Effector memory CD4-positive, alpha-beta T cell (primary cell): ENCODE results near the gene FRYL.
"Not testable (repeated sequence)": the region's sequence is repeated elsewhere in the genome, so short reads cannot be mapped to it uniquely, and the experiment has no call there.

ENCODE experiments used
- DNase-seq, 3 donors: peaks; one replicate each; pipeline ENCODE4 v3.0.0-alpha.2; 2020
- H3K27ac ChIP-seq: 2 replicates; pipeline ENCODE4 v1.7.0; 2013; ENCODE audit warnings: mild to moderate bottlenecking, low read length, moderate library complexity; ENCODE audit not compliant: insufficient read depth, poor library complexity, severe bottlenecking
- H3K27me3 ChIP-seq: replicated peaks from 2 replicates; pipeline ENCODE4 v1.7.0; 2013; ENCODE audit warnings: mild to moderate bottlenecking, low read length; ENCODE audit not compliant: insufficient read depth, control insufficient read depth, poor library complexity, severe bottlenecking
- H3K36me3 ChIP-seq: 2 replicates; pipeline ENCODE4 v1.7.0; 2013; ENCODE audit warnings: mild to moderate bottlenecking, low read length, moderate library complexity; ENCODE audit not compliant: control insufficient read depth, insufficient read depth
- H3K4me1 ChIP-seq: 2 replicates; pipeline ENCODE4 v1.7.0; 2013; ENCODE audit warnings: low read length, mild to moderate bottlenecking; ENCODE audit not compliant: control insufficient read depth, insufficient read depth, poor library complexity, severe bottlenecking
- H3K4me3 ChIP-seq: 2 replicates; pipeline ENCODE4 v1.7.0; 2013; ENCODE audit warnings: low read length, low read depth, mild to moderate bottlenecking; ENCODE audit not compliant: insufficient read depth, poor library complexity, severe bottlenecking
- H3K9me3 ChIP-seq: 2 replicates; pipeline ENCODE4 v1.7.0; 2013; ENCODE audit warnings: mild to moderate bottlenecking, low read length, moderate library complexity; ENCODE audit not compliant: control insufficient read depth

The FRYL gene

GRCh38 chr4:48801016-48801715 is 21.1 kb upstream of the FRYL start:
- no peak for DNase-seq
- no peaks in the 10 kb centered on the region for H3K4me1 ChIP-seq
- no peaks in the 10 kb centered on the region for H3K27me3 ChIP-seq
- no peaks in the 10 kb centered on the region for H3K9me3 ChIP-seq
- H3K36me3 ChIP-seq: no peaks in the 10 kb centered on the region
- no peak overlapping the region for H3K4me3 ChIP-seq
- no peak overlapping the region for H3K27ac ChIP-seq

GRCh38 chr4:48800155-48800554 is 20.1 kb upstream of the FRYL start:
- H3K9me3 ChIP-seq, H3K36me3 ChIP-seq, H3K4me3 ChIP-seq, H3K27me3 ChIP-seq, H3K27ac ChIP-seq, H3K4me1 ChIP-seq, DNase-seq: not testable (repeated sequence)

DNA sequence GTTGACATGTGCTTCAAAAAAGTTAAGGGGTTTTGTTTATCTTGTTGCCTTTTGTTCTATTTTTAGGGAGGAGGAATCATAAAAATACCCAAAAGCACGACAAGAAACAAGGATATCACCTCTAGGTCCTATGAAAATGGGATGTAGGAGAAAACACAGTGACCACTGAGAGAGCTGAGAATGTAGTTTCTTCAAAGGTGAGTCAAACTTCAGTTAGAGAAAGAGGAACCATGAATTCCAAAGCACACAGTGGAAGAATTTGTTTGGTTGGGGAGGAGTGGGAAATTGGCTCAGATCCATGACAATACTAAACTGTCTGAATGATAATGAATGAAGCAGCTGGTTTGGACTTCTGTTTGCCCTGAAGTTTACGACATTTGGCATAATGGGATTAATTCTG is 19.1 kb upstream of the FRYL start:
- H3K9me3 ChIP-seq: no peaks in the 10 kb centered on the region
- no peak for DNase-seq
- H3K36me3 ChIP-seq: no peaks in the 10 kb centered on the region
- H3K27ac ChIP-seq: no peak overlapping the region
- H3K27me3 ChIP-seq: no peaks in the 10 kb centered on the region
- H3K4me1 ChIP-seq: no peaks in the 10 kb centered on the region
- H3K4me3 ChIP-seq: no peak overlapping the region

GRCh38 chr4:48798117-48798516 is 18.0 kb upstream of the FRYL start:
- Histone ChIP-seq H3K4me3 (no peak overlapping the region), H3K4me1 (no peaks in the 10 kb centered on the region), H3K27me3 (no peaks in the 10 kb centered on the region), H3K27ac (no peak overlapping the region), H3K9me3 (no peaks in the 10 kb centered on the region), H3K36me3 (no peaks in the 10 kb centered on the region)
- no peak for DNase-seq

DNA sequence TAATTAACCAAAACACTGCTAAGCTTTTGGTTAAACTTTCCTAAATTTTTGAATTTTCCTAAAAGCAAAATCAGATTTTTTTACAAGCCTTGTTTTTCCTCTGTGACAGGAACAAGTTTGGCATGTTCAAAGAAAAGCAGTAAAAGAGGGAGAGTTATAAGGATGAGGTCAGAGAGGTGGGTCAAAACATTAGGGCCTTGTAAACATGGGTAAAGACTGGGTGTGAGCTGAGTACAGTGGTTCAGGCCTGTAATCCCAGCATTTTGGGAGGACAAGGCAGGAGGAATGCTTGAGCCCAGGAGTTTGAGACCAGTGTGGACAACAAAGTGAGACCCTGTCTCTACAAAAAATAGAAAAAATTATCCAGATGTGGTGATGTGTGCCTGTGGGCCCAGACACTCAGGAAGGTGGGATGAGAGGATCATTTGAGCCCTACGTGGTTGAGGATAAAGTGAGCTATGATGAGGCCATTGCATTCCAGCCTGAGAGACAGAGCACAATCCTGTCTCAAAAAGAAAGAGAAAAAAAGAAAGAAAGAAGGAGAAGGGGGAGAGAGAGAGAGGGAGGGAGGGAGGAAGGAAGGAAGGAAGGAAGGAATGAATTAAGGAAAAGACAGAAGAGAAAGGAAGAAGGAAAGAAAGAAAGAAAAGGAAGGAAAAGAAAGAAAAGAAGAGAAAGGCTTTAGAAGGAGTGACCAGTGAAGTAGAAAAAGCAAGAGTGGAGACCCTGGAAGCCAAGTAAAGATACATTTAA is 17.0 kb upstream of the FRYL start:
- DNase-seq: no peak
- no peaks in the 10 kb centered on the region for H3K36me3 ChIP-seq
- no peaks in the 10 kb centered on the region for H3K4me1 ChIP-seq

DNA sequence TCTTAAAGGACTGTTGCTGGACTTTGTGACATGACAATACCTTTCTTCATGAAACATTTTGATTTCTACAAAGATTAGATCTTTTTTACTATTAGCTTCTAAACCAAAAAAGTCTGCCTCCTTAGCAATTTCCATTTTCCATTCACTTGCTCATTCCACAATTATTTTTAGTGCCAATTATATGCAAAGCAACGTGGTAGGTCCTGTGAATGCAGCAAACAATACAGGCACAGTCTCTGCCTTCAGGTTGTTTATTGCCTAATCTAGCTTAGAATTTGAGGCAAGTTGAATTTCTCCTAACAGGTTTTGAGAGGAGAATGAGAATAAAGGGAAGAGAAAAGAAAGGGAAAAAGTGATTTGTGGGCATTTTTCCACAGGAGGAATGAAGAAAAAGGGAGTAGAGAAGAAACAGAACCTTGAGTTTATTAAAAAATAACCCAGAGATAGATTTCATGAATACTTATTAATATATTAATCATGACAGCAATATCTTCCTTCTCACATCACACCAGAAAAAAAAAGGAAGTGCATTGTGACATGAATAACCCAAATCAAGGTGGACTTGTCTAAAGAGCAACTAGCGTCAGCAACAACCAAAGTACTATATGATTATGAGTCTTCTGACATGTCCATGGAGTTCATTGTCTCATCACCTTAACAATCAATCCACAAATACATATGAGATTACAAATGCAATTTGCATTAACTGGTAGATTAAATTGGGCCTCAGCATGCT is 16.3 kb upstream of the FRYL start:
- Histone ChIP-seq H3K4me3 (no peak overlapping the region), H3K36me3 (no peaks in the 10 kb centered on the region), H3K27ac (no peak overlapping the region), H3K27me3 (no peaks in the 10 kb centered on the region), H3K9me3 (no peaks in the 10 kb centered on the region), H3K4me1 (no peaks in the 10 kb centered on the region)
- DNase-seq: no peak

More for the DNA sequence above, 17.0 kb upstream of the FRYL start:
- Histone ChIP-seq H3K9me3 (no peaks in the 10 kb centered on the region), H3K27me3 (no peaks in the 10 kb centered on the region), H3K4me3 (no peak overlapping the region), H3K27ac (no peak overlapping the region)

- no peak overlapping the region for H3K4me3 ChIP-seq
- no peaks in the 10 kb centered on the region for H3K9me3 ChIP-seq
- H3K27me3 ChIP-seq: no peaks in the 10 kb centered on the region
- no peak overlapping the region for H3K27ac ChIP-seq
- no peak for DNase-seq
- H3K36me3 ChIP-seq: no peaks in the 10 kb centered on the region
- H3K4me1 ChIP-seq: no peaks in the 10 kb centered on the region
Observed at GRCh38 chr4:48795108-48795507, 15.0 kb upstream of the FRYL start.

DNA sequence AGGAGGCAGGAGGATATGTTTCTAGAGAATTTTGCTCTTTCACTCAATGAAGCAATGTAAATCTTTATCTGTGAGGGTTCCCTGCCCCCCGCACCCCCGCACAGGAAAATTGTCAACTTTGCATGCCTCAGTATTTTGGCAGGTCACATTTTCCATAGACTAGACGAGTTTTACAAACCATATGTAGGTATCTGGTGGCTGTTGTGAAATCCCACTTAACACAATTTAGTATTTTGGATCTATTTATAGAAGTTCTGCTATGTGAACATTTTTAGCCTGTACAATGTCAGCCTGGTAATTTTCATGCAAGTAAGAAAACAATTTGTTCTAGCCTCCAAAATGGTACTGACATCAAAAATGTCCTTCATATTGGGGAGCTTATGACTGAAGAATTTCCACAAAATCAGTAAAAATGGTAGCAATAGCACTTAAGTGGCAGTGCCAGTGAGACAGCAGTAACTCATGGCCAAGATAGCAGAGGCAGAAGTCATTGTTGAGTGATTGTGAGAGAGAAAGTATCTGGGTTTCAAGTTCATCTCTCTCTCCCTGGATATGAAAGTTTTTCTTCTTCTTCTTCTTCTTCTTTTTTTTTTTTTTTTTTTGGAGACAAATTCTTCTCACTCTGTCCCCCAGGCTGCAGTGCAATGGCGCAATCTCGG is 12.4 kb upstream of the FRYL start:
- no peaks in the 10 kb centered on the region for H3K36me3 ChIP-seq
- H3K27ac ChIP-seq: no peak overlapping the region
- H3K27me3 ChIP-seq: no peaks in the 10 kb centered on the region
- no peak overlapping the region for H3K4me3 ChIP-seq
- H3K9me3 ChIP-seq: no peaks in the 10 kb centered on the region
- DNase-seq: no peak
- H3K4me1 ChIP-seq: no peaks in the 10 kb centered on the region

- no peak overlapping the region for H3K27ac ChIP-seq
- DNase-seq: no peak
- H3K4me1 ChIP-seq: no peaks in the 10 kb centered on the region
Observed at GRCh38 chr4:48791313-48791712, 11.2 kb upstream of the FRYL start.

More at GRCh38 chr4:48791313-48791712, 11.2 kb upstream of the FRYL start:
- Histone ChIP-seq H3K4me3 (no peak overlapping the region), H3K36me3 (no peaks in the 10 kb centered on the region), H3K9me3 (no peaks in the 10 kb centered on the region), H3K27me3 (no peaks in the 10 kb centered on the region)
